H54 (cell line): Measurements from ENCODE around the gene B4GALT5.

ENCODE experiments used
- DNase-seq: peaks from one replicate; pipeline ENCODE4 v3.0.0; 2011; ENCODE audit warnings: low spot score, mixed read lengths; ENCODE audit not compliant: insufficient read length
- FAIRE-seq: peaks from 3 replicates; lab custom pipeline; 2011; peaks lifted over from hg19 to GRCh38; lab: Jason Lieb, UNC
- POLR2A ChIP-seq: IDR thresholded peaks from 2 replicates; pipeline ENCODE4 v1.6.1; 2011; ENCODE audit warnings: low read depth, mild to moderate bottlenecking, low read length

The B4GALT5 gene

GRCh38 chr20:49685161-49685601, 28.5 kb downstream of the B4GALT5 start:
- no peak for TF ChIP-seq POLR2A
- no peak for FAIRE-seq
- no peak for DNase-seq

GRCh38 chr20:49684335-49684997, 29.2 kb downstream of the B4GALT5 start:
- no peak for DNase-seq
- TF ChIP-seq POLR2A, result no peak
- no peak for FAIRE-seq

GRCh38 chr20:49682798-49683197, 30.9 kb downstream of the B4GALT5 start:
- DNase-seq (no peak), FAIRE-seq (no peak)
- TF ChIP-seq POLR2A, result no peak

GRCh38 chr20:49682278-49682677, 31.4 kb downstream of the B4GALT5 start:
- TF ChIP-seq POLR2A, result no peak
- no peak for DNase-seq
- no peak for FAIRE-seq

GRCh38 chr20:49681850-49682216, 31.8 kb downstream of the B4GALT5 start:
- DNase-seq, result no peak
- FAIRE-seq, result no peak
- TF ChIP-seq POLR2A, result no peak

- FAIRE-seq, result no peak
These were observed 33.2 kb downstream of the B4GALT5 start for GRCh38 chr20:49680484-49680883.

GRCh38 chr20:49679634-49680033, 34.0 kb downstream of the B4GALT5 start:
- FAIRE-seq (no peak), DNase-seq (no peak)
- no peak for TF ChIP-seq POLR2A

More at GRCh38 chr20:49680484-49680883, 33.2 kb downstream of the B4GALT5 start:
- DNase-seq, result no peak
- TF ChIP-seq POLR2A, result no peak

GRCh38 chr20:49677777-49678758, 35.6 kb downstream of the B4GALT5 start:
- DNase-seq (no peak), FAIRE-seq (no peak)
- no peak for TF ChIP-seq POLR2A

- DNase-seq (peak; percentile 42), FAIRE-seq (peak; percentile 41)
- TF ChIP-seq POLR2A, result no peak
These were observed 36.9 kb downstream of the B4GALT5 start for GRCh38 chr20:49676581-49677291.

- no peak for TF ChIP-seq POLR2A
- DNase-seq (no peak), FAIRE-seq (no peak)
These were observed 38.1 kb downstream of the B4GALT5 start for GRCh38 chr20:49675368-49676151.

- FAIRE-seq, result peak; percentile 80
- TF ChIP-seq POLR2A, result no peak
- peak; percentile 48 for DNase-seq
These were observed 39.0 kb downstream of the B4GALT5 start for GRCh38 chr20:49674383-49675352.

- DNase-seq, result no peak
- FAIRE-seq, result no peak
- no peak for TF ChIP-seq POLR2A
These were observed 41.5 kb downstream of the B4GALT5 start for GRCh38 chr20:49672096-49672664.
